ENCODE measurements around the gene DBNL.
"Not testable (repeated sequence)": the region's sequence is repeated elsewhere in the genome, so short reads cannot be mapped to it uniquely, and the experiment has no call there.

- TF ChIP-seq POLR2A (IDR thresholded peaks at IDR 0.05; ENCODE audit: low read depth, low read length); POLR2AphosphoS5 (IDR thresholded peaks at IDR 0.05; ENCODE audit: low read depth, low read length); TAF1 (IDR thresholded peaks at IDR 0.05; ENCODE audit: borderline replicate concordance, low read depth, low read length): not testable (repeated sequence)
Measured at GRCh38 chr7:44039800-44040492, 4.6 kb upstream of the DBNL start.
